HS-27A (cell line): ENCODE measurements around the gene SEC61A2.
A peak's percentile ranks its signal among the peaks of the same experiment; 100 is the strongest.
"Not testable (repeated sequence)": the region's sequence is repeated elsewhere in the genome, so short reads cannot be mapped to it uniquely, and the experiment has no call there.

ENCODE experiments used
- DNase-seq: peaks from one replicate; pipeline ENCODE4 v3.0.0-alpha.2; 2012; ENCODE audit warnings: low read depth, missing footprints

SEC61A2 gene

GRCh38 chr10:12160664-12161063, 31.2 kb downstream of the SEC61A2 start:
- no peak for DNase-seq

DNA sequence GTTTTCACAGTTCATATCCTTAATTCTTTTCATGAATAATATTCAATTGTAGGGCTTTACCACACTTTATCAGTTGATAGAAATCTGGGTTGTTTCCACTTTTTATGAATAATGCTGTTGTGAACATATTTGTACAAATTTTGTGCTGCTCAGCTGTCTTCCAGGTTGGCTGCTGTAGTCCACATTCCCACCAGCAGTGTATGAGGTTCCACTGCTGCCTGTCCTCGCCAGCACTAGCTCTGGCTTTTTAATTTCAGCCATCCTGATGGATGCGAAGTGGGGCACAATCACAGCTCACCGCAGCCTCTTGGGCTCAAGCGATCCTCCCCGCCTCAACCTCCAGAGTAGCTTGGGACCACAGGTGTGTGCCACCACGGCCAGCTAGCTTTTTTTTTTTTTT, 33.5 kb downstream of the SEC61A2 start:
- no peak for DNase-seq

- DNase-seq: no peak
These were observed 34.6 kb downstream of the SEC61A2 start for GRCh38 chr10:12164085-12164484.

DNA sequence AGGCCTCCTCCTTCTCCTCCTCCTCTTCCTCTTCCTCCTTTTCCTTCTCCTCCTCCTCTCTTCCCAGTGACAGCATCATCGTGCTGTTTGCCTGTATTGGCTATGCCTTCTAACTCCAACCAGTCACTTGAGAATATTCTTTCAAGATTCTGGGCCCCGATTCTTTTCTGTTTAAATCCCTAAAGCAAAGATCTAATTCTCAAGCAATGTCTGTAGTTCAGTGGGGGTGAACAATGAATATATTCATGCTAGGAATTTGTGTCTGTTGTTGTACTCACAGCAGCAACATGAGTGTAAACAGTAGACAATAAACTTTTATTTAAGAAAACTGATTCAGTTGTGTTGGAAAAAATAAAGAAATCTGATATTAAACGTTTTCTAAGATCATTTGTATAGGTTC, 35.6 kb downstream of the SEC61A2 start:
- no peak for DNase-seq

DNA sequence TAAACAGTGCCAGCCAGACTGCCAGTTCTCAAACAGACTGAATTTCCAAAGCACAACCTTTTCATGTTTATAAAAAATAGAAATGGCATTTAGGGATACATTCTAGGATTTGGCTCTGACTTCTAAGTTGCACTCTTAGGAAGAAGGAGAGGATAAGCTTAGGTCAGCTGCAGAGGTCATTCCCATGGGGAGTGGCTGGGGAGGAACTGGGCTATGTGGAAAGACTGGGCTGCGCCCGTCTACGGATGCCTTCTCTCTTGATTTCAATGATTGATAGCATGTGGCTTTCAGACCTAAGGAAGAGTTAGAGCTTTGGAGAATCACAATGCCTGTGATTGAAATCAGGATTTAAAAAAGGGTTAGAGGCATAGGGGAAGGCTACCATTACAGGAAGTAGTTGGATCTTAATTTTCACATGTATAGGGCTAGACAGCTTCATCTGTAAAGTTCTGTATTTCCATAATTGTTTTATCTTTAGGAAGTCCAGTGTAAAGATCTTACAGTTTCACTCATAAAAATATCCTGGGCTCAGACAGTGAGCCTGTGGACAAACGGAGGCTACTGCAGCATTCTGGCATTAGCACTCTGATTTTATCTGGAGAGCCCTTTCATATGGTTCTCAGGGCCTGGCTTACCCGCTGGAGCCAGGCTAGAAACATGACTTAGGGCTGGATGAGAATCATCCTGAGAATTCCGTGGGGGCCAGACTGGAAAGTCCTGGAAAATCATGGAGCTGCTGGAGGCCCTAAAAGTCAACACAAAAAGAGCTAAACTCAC, 36.7 kb downstream of the SEC61A2 start:
- DNase-seq: no peak

DNA sequence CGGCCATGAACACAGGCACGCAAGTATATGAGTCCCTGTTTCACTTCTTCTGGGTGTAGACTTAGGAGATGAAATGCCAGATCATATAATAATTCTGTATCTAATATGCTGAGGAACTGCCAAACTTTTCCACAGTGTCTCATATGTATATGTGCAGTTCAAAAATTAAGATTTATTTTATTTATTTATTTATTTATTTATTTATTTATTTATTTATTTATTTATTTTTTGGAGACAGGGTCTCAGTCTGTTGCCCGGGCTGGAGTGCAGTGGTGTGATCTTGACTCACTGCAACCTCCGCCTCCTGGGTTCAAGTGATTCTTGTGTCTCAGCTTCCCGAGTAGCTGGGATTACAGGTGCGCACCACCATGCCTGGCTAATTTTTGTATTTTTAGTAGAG, 42.0 kb downstream of the SEC61A2 start:
- DNase-seq: not testable (repeated sequence)

- DNase-seq: no peak
These were observed 48.2 kb downstream of the SEC61A2 start for GRCh38 chr10:12177642-12178041.

- DNase-seq: no peak
These were observed 50.2 kb downstream of the SEC61A2 start for GRCh38 chr10:12179606-12180170.

DNA sequence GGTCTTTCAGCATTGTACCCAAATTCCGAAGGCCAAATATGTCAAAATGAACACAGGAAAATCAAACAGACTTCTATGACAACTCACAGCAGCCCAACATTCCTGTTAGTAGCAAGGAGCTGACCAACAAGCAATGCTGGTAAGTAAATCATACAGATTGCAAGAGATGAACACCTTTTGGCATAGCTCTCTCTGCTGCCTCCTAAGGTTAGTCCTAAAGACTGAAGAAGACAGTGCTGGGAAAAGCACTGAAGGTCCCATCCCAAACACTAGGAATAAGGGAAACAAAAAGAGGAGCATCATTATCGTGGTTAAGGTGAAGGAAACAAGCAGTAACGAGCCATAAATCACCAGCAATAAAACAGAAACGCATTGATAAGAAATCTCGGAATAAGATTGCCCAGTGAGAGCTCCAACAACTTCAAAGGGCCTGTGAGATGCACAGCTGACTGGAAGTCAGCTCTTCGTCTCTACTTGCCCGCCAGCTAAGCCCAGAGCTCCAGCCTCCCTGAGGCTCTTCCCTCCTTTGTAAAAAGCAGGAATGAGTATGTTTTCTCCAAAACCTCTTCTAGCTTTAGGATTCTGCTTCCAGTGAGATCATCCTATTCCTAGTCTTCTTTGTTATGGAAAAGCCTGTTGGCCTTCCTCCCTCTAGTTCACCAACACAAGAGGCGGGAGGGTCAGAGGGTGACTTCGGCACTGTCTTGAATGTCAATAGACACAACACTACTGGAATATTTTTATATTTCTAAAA, 50.9 kb downstream of the SEC61A2 start:
- no peak for DNase-seq

DNA sequence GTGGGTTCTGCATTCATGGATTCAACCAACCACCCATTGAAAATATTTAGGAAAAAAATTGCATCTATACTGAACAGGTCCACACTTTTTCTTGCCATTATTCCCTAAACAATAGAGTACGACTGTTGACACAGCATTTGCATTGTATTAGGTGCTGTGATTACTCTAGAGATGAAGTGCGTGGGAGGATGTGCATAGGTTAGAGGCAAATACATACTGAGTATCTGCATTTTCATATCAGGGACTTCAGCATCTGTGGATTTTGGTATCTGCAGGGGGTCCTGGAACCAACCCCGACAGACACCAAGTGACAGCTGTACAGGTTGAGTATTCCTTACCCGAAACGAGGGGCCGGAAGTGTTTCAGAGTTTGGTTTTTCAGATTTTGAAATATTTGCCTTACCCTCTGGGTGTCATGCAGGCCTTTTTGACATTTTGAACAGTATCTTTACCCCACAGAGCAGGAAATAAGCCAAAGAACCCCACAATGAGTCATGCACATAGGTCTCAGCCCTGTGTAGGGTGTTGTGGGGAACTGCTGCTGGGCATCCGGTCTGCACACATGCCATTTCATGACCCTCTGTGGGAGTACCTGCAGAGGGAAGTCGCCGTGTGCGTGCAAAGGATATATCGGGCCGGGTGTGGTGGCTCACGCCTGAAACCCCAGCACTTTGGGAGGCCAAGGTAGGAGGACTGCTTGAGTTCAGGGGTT, 51.7 kb downstream of the SEC61A2 start:
- DNase-seq: no peak

GRCh38 chr10:12184165-12184564, 54.7 kb downstream of the SEC61A2 start:
- no peak for DNase-seq

GRCh38 chr10:12186323-12186722, 56.8 kb downstream of the SEC61A2 start:
- DNase-seq: no peak

GRCh38 chr10:12187321-12187905, 57.9 kb downstream of the SEC61A2 start:
- DNase-seq: no peak

DNA sequence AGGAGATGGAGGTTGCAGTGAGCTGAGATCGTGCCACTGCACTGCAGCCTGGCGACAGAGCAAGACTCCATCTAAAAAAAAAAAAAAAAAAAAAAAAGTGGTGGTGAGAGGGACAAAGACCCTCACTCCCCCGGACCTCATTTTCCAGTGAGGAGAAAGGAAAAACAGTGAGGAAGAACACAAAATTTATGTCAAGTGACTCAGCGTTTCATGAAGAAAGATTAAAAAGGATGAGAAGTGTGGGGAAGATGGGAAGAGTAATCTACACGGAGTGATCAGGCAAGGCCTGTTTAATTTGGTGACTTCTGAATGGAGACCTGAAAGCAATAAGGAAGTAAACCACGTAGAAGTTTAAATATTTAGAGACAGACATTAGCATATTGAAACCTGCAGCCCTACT, 59.2 kb downstream of the SEC61A2 start:
- no peak for DNase-seq

DNA sequence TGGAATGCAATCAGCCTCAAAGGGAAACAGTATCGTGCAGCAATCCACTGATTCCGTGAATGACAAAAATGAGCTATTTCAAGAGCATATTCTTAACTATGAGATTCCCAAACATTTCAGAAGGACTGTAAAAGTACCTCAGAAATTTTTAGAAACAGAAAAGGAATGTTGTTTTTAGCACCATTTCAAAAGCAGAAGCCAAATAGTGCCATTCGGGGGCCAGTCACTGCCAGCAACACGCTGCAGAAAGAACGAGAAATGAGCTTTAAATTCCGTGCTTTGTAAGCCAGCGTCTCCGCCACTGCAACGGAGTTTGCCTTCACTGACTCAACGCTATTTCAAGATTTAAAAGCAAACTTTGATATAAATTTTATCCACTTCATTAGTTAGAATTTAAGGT, 59.9 kb downstream of the SEC61A2 start:
- DNase-seq: no peak

DNA sequence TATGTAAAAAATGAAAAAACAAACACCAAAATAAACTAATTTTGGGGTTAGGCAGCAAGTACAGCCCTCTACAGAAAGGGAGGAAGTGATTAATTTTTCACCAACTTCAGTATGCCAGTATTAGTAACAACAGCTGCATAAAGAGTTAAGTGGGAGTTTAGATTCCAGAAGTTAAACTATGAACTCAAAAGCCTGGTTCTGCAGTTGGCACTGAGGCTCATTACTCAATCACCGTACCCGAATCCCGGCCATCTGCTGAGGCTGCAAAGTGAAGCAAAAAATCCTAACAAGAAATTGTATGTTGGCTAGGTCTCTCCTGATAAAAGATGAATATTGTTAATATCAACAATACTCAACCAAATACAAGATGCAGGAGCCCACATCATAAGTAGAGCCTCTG, 62.2 kb downstream of the SEC61A2 start:
- no peak for DNase-seq

- DNase-seq: no peak
These were observed 63.7 kb downstream of the SEC61A2 start for GRCh38 chr10:12193193-12193592.

GRCh38 chr10:12194752-12195271, 65.3 kb downstream of the SEC61A2 start:
- DNase-seq: no peak

GRCh38 chr10:12195281-12195602, 65.8 kb downstream of the SEC61A2 start:
- no peak for DNase-seq

DNA sequence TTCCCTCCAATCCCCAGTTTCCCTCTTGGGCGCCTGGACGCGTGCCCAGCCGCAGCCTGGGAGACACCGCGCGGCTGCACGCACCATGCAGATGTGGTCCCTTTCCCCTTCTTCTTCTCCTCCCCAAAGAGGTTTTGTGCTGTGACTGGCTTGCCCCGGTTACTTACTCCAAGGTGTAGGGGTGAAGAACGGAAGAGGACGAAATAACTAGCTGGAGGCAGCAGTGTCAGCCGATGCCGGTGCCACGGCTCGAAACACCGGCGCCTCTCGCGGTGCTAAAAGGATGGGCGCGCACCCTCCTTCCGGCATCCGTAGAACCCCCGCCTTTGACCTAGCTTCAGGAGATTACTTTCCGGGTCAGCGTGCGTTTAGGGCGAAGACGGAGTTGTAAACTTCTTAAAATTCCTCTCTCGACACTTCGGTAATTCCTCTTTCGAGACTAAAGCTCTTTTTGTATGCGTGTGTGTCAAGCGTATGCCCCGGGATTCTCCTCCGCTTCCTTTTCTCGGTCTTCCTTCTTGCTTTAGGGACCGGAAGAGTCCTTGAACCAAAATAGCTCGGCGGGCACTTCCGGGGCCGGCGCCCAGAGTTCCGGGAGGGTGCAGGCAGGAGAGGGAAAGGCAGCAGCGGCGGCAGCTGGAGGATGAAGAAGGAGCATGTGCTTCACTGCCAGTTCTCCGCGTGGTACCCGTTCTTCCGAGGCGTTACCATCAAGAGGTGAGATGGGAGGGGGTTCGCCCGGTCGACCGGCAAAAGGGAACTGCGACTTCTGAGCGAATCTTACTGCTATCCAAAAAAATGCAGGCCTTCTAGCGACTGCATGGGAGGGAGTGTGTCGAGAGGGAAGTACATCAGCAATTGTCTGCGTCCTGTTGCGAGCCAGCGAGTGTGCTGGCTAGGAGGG, 66.4 kb downstream of the SEC61A2 start, which contains the start of the genes CDC123 and NUDT5:
Gene CDC123 (plus strand): TSS at position 586 of the 904 bp plus-strand sequence. CDS start 58 bp downstream, at position 644.
Gene NUDT5 (minus strand): TSS at position 289 of the 904 bp plus-strand sequence. CDS start 9,600 bp downstream, outside the sequence.
- peak; percentile 59 for DNase-seq
